ENCODE results near the gene IZUMO1R.
"Not testable (repeated sequence)": the region's sequence is repeated elsewhere in the genome, so short reads cannot be mapped to it uniquely, and the experiment has no call there.

IZUMO1R gene

GRCh38 chr11:94303966-94304958, at the start of gene IZUMO1R:
IZUMO1R (plus strand) TSS chr11:94304580; CDS start chr11:94305637, 1,057 bp downstream.
- no peak for DNase-seq

GRCh38 chr11:94271885-94272372, 32.5 kb upstream of the IZUMO1R start:
- DNase-seq, result peak; percentile 52

DNA sequence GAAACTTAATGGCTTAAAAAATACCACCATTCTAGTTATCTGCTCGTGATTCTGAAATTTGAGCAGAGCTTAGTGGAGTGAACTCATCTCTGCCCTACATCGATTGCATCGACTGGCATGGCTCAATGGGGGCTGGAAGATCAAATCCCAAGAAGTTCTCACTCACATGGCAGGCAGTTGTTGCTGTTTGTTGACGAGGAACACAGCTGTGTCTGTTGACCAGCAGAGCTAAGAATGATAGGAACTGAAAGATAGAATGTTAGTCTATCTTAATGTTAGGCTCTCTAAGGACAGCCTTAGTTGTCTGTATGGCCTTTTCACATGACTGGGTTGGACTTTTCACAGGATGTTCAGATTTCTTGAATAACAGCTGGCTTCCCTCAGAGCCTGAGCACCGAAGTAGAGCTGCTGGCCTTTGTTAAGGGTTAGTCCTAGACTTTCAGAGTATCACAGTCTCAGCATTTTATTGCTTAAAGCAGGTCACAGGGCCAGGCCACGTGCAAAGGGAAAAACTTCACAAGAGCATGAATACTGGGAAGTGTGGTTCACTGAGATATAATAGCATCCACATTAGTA, 31.6 kb upstream of the IZUMO1R start:
- DNase-seq, result no peak

GRCh38 chr11:94275961-94276360, 28.4 kb upstream of the IZUMO1R start:
- no peak for DNase-seq

GRCh38 chr11:94276943-94277342, 27.4 kb upstream of the IZUMO1R start:
- DNase-seq, result no peak

GRCh38 chr11:94278207-94278606, 26.2 kb upstream of the IZUMO1R start:
- DNase-seq, result not testable (repeated sequence)

- no peak for DNase-seq
These were observed 24.4 kb upstream of the IZUMO1R start for GRCh38 chr11:94279996-94280395.

DNA sequence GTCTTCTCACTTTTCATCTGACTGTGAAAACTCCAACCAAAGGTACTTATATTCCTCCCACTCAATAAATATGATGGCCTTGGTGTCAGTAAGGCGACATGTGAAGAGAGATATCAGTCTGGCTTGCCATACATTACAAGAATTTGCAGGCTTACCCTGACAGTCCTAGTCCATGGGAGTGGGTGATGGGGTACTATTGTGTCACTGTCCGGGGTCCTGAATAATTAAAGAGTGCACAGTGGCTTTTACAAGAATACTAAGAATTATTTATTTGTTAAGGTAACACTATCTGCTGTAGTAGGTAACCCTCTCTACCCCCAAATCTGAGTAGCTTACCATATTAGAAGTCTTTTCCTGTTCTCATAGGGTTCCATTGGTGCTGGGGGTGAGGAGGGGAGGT, 23.1 kb upstream of the IZUMO1R start:
- no peak for DNase-seq

DNA sequence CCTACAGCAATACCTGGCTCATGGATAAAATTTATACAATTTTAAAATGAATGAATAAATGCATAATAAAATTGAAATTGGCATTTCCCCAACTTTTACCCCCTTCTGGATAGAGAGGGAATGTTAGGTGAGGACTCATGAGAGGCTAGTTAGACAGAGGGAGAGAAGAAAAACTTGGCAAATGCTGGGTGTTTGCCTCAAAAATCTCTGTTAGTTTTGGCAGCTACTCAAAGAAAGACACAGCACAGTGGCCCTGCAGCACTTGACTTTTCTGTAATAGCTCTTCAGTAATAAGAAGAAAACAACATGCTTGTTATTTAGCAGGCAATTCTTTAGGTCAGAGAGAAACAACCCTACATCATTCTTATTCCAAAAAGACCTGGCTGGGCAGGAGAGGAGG, 20.7 kb upstream of the IZUMO1R start:
- no peak for DNase-seq

- DNase-seq, result no peak
These were observed 8.8 kb upstream of the IZUMO1R start for GRCh38 chr11:94295534-94295933.

GRCh38 chr11:94297985-94298576, 6.3 kb upstream of the IZUMO1R start:
- DNase-seq, result no peak

- DNase-seq, result no peak
These were observed 1.6 kb upstream of the IZUMO1R start for GRCh38 chr11:94302776-94303175.

DNA sequence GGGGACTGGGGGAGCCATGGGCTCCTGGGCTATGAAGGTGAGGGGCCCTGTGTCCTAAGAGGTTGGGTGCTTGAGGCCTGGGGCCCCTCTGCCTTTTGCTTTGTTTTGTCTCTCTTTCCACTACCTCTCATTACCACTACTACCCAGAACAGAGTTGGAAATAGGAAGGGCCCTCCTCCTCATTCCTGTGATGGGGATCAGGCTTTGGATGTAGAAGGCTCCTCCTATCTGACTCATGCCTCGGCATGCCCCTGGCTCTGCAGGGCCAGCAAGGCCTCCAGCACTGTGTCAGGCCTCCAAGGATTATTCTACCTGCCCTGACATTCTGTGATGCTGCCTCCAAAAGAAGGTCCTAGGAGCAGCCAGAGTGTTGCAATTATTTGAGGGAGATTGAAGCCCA, 766 bp downstream of the IZUMO1R start:
- no peak for DNase-seq

DNA sequence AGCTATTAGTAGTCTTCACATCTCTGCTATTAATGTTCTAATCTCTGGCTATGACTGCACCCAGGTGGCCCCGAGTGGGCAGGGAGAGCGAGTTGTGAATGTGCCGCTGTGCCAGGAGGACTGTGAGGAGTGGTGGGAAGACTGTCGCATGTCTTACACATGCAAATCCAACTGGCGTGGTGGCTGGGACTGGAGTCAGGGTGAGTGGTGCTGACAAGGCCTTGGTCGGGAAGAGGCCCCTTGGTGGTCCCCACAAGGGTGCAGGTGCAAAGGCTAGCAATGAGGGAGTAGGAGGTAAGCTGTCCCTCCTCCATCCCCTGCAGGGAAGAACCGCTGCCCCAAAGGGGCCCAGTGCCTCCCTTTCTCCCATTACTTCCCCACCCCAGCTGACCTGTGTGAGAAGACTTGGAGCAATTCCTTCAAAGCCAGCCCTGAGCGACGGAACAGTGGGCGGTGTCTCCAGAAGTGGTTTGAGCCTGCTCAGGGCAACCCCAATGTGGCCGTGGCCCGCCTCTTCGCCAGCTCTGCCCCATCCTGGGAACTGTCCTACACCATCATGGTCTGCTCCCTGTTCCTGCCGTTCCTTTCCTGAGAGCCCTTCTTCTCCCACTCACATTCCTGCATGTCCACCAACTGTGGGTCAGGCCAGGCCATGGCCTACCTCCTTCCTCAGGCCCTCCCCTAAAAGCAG, 2.9 kb downstream of the IZUMO1R start:
- DNase-seq, result no peak

GRCh38 chr11:94308024-94308423, 3.6 kb downstream of the IZUMO1R start:
- DNase-seq, result no peak

DNA sequence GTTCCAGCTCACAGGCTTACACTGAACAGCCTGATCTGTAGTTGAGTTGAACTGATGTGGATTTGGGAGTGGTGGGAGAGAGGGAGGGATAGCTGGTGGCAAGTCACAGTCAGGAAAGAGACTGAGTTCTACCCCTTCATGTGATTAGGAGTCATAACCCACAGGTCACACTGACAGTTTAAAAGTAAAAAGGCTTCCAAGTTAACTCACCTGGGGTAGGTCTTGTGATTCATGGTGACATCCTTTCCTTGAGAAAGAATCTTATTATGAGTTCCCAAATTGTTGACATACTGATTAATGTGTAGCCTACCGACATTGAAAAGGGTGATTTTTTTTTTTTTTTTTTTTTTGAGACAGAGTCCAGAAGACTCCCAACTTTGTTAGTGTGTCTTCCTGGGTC, 5.4 kb downstream of the IZUMO1R start:
- no peak for DNase-seq

DNA sequence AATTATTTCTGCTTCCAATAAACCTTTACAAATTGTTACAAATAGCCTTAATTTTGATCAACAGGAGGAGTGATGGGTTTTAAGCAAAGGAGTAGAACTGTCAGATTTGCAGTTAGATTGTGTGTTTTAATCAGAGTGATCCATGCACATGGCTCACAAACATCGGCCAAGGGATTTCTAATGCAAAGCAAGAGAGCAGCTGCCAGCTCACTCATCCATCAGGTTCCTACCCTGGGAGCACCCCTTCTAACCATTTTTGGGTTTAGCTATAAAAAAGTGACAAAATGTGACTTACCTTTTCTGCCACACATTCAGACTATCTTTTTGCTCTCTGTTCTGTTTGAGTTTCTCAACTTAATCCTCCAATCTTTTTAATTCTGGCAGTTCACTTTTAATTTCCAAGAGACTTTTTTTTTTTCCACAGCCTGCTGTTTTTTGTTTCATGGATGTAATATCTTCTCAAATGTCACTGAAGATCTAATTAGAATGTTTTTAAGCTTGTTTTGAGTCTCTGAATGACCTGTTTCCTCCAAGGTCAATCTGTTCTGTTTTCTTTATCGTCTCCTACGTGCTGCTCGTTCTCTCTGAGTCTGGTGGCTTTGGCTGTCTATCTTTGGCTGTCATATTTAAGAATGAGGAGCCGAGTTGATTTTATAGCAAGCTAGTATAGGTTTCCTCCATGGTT, 6.0 kb downstream of the IZUMO1R start:
- no peak for DNase-seq

DNA sequence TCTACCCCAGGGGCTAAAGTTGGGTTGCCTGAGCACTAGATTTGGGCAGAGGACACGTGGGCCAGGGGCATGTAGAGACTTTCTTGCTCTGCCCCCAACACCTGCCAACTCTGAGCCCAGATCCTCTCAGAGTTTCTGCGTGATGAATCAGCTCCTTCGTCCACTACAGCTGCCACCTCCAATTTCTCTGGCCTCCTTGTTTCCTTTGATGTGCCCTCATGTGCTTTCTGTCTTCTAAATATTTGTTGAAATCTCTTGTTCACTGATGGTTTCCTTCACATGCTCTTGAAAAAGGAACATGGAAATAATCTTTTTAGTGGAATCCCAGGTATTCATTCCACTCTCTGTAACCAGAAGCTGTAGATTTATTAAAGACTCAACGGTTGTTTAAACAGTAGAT, 8.0 kb downstream of the IZUMO1R start:
- no peak for DNase-seq

GRCh38 chr11:94314064-94314463, 9.7 kb downstream of the IZUMO1R start:
- no peak for DNase-seq

- no peak for DNase-seq
These were observed 11.3 kb downstream of the IZUMO1R start for GRCh38 chr11:94315664-94316063.

DNA sequence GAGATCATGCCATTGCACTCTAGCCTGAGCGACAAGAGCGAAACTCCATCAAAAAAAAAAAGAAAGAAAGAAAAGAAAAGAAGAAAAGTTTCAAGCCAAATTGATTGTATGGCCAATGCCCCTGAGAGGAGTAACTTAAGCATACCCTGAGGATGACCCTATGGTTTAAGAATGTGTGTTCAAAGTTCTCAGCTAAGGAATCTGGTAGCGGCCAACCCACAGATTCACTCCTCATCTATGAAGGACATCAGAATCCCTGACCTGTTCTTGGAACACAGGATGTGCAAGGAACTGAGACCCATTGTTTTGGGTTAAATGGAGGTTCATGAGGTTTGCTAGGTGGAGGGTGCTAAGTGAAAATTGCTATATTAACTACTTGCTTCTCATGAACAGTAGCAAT, 18.1 kb downstream of the IZUMO1R start:
- no peak for DNase-seq

GRCh38 chr11:94325681-94326080, 21.3 kb downstream of the IZUMO1R start:
- DNase-seq, result peak; percentile 65
